Limb (tissue), 2 donors: ENCODE results near the gene RGS11.

Experiments used
- DNase-seq, 2 donors: peaks; one replicate each; pipeline ENCODE4 v3.0.0-alpha.2; 2016; ENCODE audit errors: extremely low spot score in 2 of 2

The RGS11 gene

DNA sequence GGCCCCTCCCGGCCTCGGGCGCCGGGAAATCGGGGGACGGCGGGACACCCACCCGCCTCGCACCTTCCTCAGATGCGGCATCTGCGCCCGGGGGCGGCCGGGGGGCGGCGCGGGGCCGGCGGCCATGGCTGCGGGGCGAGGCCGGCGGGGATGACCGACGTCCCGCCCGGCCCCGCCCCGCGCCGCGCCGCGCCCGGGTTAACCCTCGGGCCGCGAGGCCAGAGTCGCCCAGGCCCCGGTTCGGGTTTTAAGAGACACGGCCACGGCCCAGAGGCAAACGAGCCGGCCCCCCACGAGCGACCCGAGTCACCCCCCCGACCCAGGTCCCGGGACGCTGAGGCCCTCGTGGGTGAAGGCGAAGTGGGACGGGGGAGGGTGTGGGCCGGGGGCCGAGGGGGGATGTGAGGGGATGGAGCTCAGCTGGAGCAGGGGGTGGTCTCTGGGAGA, at the start of gene RGS11:
RGS11 (minus strand) TSS at position 159 of the 447 bp plus-strand sequence; CDS start at position 126, 33 bp downstream.
- DNase-seq: no peak

DNA sequence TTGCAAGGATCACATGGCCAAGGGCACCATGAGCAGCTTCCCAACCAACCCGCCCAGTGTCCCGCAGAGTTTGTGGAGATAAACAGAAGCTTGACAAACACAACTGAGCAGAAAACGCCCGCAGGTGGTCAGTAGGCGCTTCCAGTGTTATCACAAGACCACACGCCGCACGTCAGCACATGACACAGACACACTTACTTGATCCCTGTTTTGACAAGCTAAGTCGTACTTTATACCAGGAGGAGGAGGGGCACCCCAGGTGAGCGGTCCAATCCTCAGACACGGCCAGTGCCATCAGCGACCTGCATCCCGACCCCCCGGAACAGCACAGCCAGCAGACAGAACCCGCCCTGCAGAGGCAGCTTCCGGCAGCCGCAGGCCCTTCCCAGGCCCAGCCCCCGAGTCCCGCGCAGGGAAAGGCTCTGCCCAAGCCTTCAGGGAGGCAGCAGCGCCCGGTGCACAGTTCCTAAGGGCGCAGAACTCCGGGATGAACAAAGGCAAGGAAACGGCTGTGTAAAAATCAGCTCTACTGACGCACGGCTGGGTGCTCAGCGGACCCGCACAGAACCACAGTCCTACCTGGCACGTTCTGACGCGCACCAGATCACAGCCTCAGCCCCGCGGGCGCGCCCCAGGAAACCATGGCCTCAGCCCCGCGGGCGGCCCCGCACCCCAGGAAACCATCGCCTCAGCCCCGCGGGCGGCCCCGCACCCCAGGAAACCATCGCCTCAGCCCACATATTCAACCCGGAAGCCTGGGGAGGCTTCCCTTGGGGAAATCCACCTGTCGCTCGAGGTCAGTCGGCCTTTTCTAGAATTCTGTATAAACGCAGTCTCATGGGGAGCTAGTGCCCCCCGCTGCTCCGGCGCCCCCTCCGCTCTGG, 48.9 kb upstream of the RGS11 start:
- DNase-seq: no peak

GRCh38 chr16:324201-324450, 48.4 kb upstream of the RGS11 start:
- DNase-seq: no peak

- no peak for DNase-seq
Measured at GRCh38 chr16:322476-323143, 46.9 kb upstream of the RGS11 start.

- DNase-seq: no peak
Measured at GRCh38 chr16:321532-321931, 45.8 kb upstream of the RGS11 start.

DNA sequence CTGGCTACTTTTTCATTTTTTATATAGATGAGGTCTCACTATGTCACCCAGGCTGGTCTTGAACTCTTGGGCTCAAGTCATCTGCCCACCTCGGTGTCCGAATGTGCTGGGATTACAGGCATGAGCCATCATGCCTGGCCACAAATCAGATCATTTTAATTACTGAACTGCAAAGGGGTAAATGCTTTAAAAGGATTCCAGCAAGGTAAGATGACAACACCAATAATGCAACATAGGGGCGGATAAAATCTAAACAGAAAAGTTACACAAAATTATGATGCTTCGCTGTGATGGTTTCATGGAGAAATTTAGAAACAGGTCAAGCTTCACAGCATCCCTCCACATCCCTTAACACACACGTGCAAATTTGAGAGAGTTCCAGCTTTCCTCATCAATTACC, 44.5 kb upstream of the RGS11 start:
- DNase-seq: no peak

- DNase-seq: no peak
Measured at GRCh38 chr16:318628-319027, 42.9 kb upstream of the RGS11 start.

DNA sequence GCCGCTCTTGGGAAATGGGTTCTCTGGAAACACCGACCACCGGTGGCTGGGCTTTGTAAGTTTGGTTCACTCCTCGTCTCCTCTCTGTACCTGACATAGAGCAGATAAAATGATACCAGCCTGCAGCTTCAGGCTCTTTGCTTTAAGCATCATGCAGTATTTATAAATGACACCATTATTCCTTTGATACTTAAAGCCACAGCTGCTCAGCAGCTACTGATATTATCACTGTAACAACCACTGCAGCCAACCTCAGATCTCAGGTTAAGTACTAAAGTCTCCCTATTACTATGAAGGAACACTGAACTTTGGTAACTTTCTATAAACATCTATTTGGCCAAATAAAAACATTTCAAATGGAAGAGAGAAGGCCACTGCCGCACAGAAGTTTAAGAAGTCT, 41.8 kb upstream of the RGS11 start:
- no peak for DNase-seq

DNA sequence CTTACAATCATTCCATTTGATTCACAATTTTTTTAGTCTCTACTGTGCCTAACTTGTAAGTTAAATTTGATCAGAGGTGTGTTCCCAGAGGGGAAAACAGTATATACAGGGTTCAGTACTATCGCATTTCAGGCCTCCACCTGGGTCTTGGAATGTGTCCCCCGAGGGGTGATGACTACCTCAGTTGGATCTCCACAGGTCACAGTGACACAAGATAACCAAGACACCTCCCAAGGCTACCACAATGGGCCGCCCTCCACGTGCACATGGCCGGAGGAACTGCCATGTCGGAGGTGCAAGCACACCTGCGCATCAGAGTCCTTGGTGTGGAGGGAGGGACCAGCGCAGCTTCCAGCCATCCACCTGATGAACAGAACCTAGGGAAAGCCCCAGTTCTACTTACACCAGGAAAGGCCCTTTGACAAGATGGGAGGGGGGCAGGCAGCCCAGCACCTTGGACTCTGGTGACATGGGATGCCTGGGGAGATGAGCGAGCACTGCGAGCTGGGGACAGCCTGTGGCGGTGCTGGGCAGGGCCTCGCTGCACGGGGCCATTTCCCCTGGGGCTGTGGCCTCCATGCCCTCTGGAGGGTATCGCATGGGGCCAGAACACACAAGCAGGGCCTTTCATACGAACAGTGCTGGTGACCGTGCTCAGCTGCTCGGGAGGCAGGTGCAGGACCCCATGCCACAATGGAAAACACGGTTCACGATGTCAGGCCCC, 41.2 kb upstream of the RGS11 start:
- no peak for DNase-seq

DNA sequence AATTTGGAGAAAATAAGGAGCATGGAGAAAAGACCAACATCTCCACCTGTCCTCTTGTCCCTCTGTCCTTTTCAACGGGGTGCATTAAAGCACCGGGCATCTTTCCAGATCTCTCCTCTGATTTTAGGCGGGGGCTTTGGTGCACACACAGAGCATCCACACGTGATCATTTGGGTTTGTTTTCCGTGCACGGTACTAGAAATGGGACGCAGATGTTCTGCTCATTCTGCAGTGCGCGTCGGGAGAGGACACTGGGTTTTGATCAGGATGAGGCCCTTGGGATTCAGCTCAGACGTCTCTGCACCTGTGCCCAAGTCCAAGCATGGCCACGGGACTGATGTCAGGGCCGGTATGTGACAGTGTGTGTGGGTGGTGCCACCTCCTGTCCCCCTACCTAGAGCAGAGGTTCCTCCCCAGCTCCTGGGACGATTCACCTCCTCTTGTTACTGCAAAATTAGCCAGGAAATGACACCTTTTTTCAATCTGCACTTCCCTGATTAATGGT, 39.1 kb upstream of the RGS11 start:
- DNase-seq: no peak

DNA sequence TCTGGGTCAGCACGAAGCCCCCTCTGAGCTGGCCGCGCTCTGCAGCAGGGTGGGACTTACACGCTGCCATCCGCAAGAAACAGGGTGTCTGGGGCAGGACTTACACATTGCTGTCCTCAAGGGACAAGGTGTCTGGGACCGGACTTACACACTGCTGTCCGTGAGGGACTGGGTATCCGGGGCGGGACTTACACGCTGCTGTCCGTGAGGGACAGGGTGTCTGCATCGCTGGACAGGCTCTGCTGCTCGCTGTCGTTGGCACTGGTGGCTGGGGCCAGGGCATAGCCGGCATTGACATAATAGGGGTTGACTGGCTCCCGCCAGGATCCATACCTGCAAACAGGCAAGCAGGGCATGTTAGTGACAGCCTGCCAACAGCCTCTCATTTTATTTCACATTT, 38.6 kb upstream of the RGS11 start:
- no peak for DNase-seq

DNA sequence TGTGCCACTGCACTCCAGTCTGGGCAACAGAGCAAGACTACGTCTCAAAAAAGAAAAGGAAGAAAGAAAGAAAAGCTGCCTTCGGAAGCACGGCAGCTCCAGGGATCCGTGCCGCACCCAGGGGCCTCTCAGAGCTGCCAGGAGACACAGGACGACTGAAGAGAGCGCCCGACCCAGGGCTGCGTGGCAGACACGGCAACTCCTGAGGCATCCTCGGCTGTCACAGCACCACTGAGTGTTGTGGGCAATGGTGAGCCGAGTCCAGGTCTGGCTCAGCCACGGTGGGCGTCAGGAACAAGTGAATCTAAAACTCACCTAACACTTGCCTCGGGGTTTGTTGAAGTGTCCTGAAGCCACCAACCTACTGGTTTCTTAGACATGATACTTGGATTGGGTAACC, 36.0 kb upstream of the RGS11 start:
- DNase-seq: no peak

GRCh38 chr16:309476-309875, 33.7 kb upstream of the RGS11 start:
- DNase-seq: no peak

GRCh38 chr16:307691-308312, 32.1 kb upstream of the RGS11 start:
- DNase-seq: no peak

GRCh38 chr16:306911-307370, 31.2 kb upstream of the RGS11 start:
- no peak for DNase-seq

DNA sequence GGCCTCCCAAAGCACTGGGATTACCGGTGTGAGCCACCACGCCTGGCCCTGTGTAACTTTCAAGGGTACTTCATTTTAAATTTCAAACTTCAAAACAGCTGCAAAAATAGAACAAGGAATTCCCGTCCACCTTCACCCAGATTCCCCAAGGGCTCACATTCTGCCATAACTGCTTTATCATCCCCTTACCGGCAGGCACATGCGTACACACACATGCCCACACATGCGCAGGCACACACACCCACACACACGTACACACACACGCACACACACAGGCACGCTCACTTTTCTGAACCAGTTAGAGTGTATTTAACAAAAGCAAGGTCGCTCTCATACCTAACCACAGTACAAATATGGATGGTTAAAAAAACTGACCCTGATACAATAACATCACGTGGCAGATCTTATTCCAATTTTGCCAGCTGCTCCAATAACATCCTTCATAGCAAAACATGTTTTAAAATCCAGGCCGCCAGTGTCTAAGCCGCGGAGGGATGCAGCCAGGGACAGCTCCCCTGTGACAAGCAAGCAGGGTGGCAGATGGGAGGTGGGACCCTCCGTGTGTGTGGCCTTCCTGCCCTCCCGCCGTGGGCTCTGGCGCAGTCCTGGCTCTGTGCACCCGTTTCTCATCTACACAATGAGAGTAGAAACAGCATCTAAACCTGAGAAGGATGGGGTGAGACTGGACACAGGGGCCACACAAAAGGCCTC, 30.3 kb upstream of the RGS11 start:
- no peak for DNase-seq

DNA sequence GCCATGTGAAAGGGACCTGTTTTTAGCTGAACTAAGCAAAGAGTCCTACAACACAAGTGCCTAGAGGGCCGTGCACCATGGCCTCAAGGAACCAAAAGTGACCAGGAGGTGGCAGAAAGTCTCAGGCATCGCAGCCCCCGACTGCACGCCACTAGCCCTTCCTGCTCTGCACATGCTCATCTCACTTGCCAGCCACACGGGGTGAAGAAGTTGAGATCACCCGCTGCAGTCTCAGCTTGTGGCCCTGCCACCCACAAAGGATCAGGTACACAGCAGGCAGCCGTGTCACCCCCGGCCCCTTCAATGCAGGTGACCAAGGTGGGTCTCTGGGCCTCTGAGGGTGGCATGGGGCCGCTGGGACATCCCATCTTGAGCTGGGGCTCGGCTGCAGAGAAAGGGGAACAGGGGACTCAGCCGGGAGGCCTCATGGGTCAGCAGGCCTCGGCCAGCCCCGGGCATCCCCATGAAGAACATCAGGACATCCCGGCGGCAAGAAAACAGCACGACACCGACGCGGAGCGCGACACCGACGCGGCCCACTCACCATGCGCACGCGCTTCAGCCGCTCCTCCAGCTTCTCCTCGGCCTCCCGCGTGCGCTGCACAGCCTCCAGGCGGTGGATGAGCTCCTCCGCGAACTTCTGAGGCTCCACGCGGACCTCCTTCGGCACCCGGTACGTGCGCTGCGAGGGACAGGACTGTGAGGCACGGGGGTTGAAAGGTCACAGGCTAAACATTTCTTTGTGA, 28.2 kb upstream of the RGS11 start:
- no peak for DNase-seq

DNA sequence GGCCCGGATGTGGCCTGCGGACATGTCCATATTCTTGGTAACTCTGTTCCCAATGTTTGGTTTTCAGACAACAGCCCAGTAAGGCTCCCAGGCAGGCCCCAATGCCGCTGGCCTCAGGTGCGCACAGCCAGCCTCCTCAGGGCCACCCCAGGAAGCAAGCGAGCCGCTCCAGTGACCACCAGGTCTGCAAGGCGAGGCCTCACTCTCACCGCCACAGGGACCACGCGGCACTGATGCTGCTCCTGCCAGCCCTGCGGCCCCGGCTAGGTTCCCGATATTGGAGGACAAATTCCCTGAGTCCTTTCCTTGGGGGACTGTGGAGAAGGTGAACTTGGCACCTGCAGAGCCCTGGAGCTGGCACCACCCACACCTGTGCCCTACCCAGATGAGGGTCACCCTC, 26.2 kb upstream of the RGS11 start:
- DNase-seq: no peak

DNA sequence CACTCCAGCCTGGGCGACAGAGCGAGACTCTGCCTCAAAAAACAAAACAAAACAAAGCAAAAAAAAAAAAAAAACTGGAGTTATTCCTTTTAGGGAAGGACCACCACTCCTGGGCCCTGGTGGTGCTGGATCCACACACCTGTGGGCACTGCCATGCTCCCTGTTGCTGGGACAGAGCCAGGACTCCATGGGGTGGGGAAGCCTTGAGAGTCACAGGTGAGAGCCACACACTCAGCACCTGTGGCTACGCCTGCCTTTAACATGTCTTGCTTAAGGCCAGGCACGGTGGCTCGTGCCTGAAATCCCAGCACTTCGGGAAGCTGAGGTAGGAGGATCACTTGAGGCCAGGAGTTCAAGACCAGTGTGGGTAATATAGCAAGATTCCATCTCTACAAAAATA, 25.5 kb upstream of the RGS11 start:
- no peak for DNase-seq

DNA sequence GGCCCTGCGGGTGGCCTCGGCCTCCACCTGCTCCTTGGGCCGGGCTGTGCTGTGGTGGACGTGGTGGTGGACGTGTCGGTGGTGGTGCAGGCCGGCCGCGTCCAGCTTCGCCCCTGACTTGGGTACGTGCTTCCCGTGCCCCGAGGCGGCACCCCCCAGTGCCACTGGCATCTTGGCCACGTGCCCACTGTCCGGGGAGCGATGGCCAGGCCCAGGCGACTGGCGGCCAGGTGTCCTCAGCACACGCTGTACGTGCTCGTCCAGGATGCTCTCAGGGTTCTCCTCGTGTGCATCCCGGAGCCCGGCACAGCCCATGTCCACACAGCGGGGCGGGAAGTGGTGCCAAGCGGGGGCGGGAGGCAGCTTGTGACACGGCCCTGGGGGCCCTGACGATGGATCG, 22.1 kb upstream of the RGS11 start:
- DNase-seq: no peak
